Amniotic stem cell (primary cell): ENCODE measurements around the gene CCDC136.

Experiments
- DNase-seq: peaks from one replicate; lab custom pipeline; 2025; lab: John Stamatoyannopoulos, UW

Gene CCDC136

DNA sequence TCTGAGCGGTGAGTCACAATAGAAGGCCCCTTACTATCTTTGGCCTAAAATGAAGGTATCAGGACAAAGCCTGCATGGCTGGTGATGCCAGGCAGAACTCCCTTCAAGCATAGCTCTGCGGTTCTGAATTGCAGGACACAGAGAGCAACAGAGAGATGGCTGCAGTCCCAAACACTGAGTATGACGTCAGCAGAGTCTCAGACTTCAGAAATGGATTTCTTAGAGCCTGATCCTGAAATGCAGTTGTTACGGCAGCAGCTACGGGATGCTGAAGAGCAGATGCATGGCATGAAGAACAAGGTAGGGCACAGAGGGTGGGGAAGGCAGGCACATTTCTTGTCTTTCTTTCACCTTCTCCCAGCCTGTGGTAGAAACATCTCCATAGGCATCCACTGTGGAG lies 13.5 kb downstream of the CCDC136 start:
- DNase-seq, result no peak

DNA sequence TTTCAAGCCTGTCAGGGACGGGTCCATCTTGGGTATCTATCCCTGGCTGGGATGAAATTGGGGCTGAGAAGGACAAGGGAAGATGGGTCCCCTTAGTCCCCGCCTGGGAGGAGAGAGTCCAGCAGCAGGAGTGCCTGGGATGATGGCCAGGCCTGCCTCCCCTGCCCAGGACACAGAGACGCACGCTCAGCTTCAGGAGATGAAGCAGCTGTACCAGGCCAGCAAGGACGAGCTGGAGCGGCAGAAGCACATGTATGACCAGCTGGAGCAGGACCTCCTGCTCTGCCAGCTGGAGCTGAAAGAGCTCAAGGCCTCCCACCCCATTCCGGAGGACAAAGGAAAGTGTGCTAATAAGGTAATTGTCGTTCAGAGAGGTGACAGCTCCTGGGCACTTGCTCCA lies 15.4 kb downstream of the CCDC136 start:
- no peak for DNase-seq

DNA sequence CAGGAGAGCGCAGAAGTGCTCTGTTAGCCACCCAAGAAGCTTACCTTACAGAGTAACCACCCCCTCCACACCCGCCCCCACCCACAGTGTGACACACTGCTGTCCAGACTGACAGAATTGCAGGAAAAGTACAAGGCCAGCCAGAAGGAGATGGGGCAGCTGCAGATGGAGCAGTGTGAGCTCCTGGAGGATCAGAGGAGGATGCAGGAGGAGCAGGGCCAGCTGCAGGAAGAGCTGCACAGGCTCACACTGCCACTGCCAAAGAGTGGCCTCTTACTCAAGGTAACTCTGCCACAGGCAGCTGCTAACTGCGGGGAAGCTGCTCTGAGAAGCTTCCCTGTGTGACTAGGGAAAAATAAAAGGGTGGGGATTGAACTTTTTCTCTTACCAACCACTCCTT lies 17.6 kb downstream of the CCDC136 start:
- no peak for DNase-seq

DNA sequence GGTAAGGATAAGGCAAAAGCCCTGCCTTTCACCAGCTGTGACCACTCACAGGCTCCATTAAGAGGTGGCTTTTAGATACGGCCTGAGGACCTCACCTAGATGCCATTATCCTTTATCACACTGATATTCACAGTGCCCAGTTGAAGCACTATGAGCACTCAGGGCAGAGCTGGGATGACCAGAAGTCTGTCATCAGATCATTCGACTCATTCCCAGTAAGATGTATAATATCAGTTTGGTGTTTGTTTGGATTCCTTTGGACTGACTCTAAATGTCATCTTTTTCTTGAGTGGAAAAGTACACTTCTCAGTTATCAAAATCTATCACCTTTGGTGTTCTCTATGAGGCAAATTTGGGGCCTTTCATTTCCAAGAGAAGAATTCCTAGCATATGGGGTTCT lies 18.7 kb downstream of the CCDC136 start:
- no peak for DNase-seq

DNA sequence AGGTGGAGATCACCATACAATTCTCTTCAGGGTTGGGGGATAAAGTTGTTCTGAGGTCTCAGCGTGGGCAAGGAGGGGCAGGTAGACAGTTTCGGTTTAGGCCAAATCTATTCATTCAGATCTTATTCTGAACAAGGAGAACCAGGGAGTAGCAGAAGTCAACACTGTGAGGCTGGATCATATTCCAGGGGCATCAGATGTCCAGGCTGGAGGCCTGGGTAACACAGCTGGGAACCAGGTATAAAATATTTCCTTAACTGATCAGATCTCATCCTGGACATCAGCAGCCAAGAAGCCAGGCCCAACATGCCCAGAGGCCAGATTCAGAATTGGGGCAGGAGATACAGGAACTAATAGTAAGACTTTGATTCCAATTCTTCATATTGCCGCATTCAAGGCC lies 19.2 kb downstream of the CCDC136 start:
- DNase-seq, result no peak

DNA sequence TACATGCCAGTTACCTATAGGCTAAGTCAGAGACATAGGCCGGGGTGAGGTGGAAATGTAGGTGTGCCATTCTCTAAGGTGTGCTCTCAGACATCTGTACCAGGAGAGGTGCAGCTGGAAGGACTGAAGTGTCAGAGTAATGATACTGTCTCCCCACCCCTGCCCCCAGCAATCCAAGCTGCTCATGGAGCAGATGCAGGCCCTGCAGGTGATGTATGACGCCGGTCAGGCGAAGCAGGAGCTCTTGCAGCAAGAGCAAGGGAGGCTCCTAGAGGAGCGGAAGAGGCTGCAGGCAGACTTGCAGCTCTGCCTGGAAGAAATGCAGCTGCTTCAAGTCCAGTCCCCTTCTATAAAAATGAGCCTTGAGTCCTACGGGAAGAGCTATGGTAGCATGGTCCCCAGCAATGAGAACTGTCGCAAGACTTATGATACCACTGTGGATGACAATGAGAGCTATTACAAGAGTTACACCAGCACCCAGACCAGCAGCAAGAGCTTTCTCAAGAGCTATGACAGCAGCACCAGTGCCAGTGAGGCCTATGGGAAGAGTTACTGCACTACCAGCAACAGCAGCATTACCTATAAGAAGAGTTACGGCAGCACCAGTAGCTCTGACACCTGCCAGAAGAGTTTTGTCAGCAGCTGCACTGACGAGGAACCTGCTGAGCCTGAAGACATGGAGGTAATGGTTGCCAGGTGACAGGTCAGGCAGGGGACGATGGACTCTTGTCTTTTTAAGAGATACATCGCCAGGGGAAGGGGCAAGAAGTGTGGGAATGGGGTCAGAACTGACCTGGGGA lies 20.1 kb downstream of the CCDC136 start:
- DNase-seq, result no peak

DNA sequence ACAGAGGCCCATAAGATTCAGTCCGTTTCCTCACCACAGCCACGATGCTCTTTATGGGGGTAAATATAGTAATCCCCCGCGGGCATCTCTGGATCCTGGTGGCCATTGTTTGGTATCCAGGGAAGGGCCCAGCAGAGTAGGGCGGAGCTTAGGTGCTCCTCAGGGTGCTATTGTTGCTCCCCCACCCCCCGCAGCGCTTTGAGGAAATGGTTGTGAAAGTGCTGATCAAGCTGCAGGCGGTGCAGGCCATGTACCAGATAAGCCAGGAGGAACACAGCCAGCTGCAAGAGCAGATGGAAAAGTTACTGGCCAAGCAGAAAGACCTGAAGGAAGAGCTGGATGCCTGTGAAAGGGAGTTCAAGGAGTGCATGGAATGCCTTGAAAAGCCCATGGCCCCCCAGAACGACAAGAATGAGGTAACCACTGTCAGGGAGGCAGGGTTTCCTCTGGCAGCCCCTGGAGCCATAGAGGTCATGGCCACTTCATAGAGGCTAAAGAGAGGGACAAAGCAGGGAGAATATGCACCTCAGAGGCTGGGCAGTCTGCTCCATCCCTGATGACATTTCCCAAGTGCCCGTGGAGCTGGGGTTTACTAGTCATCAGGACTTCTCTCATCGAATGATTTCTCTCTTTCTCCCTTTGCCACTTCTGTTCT lies 20.9 kb downstream of the CCDC136 start:
- DNase-seq, result no peak

DNA sequence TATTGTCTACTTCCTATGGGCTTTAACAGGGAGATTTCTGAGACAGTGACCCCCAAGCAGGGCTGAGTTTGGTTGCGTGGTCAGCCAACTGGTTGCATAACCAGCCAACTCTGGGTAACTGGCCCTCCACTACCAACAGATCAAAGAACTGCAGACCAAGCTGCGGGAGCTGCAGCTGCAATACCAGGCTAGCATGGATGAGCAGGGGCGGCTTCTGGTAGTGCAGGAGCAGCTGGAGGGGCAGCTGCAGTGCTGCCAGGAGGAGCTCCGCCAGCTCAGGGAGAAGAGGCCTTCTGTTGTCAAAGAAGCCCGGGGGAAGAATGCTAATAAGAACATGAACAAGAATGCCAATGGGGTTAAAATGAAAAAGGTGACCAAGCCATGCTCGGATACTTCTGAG lies 22.7 kb downstream of the CCDC136 start:
- no peak for DNase-seq

DNA sequence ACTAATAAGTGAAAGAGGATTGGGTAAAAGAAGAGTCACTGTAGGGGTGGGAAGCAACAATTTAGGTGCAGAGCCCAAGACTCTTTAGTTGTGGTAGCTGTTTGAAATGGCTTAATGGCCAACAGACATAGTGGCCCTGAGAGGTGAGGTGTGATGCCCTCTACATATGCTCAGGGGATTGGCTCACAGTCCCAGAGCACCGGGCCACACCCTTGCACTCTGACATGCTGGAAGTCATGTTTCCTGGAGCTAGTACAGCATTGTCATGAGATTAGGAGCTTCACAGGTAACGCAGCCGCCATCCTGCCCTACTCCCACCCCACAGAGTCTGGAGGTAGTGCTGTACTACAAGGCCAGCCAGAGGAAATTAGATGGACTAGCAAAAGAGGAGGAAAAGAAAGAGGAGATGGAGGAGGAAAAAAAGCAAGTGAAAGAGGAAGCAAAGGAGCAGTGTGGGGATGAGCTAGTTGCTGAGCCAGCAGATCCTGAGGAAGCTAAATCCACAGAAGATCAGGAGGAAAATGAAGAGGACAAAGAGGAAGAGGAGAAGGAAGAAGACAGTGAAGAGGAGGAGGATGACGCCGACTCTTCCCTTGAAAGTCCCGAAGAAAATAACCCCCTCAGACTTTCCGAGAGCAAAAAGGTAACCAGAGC lies 23.6 kb downstream of the CCDC136 start:
- DNase-seq, result no peak

DNA sequence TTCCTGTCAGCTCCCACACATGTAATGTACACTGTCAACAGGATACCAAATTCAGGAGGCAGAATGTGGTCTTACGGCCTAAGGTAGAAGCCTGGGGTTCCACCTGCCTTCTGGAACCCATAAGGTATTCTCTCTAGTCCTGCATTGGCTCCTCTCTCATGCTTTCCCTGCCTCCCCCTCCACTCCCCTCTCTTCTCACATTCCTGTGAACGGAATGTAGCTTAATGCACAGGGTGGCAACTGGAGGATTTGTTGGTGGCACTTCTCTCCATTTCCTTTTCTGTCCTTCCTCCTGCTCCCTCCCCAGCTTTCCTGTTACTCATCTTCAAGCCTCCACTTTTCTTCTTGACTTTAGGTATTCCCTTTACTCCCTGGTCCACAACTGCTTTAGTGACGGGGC lies 26.9 kb downstream of the CCDC136 start:
- no peak for DNase-seq

DNA sequence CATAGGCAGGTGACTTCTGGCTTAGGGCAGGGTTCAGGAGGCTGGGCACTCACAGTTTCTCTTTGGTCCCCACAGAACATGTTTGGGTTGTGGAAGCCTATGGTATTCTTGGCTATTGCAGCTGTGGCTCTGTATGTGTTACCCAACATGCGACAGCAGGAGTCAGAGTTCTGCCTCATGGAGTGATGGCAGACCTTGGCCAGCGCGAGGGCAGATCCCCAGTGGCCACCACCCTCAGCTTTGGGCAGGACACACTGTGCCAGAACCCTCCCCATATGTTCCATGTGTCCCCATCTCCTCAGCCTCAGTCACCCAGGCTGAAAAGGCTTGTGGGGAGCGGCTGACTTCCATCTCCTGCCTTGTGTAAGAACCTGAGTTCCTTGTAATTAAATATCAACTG lies 30.0 kb downstream of the CCDC136 start:
- DNase-seq, result no peak

DNA sequence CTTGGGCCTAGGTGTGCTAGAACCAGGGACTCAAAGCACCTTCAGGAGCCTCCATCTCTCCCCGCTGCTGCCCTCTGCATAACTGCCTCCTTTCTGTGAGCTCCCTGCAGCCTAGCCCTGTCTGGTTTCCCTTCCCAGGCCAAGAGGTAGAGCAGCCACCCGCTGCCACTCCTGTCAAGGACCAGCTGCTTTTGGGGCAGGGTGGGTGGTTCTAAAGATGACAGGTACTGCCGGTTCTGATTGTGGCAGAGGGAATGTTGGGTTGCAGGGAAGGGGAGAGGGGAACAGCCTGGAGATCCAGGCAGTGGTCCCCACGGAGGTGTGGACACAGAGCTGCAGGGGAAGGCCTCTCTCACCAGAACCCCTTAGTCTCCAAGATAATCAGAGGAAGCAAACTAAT lies 34.7 kb downstream of the CCDC136 start:
- no peak for DNase-seq

DNA sequence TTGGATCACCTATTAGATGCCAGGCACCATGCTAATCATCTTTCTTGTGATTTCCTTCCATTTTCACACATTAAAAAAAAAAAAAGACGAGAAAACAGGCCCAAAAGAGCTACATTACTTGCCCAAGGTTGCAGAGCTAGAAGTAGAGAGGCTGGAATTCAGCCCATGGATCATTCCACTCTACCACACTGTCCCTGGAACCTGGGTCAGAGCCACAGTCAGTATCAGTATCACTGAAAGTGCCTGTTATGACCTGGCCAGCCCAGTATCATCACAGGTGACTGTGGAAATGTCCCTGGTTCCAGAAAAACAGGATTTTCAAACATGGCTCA lies 35.1 kb downstream of the CCDC136 start:
- no peak for DNase-seq

DNA sequence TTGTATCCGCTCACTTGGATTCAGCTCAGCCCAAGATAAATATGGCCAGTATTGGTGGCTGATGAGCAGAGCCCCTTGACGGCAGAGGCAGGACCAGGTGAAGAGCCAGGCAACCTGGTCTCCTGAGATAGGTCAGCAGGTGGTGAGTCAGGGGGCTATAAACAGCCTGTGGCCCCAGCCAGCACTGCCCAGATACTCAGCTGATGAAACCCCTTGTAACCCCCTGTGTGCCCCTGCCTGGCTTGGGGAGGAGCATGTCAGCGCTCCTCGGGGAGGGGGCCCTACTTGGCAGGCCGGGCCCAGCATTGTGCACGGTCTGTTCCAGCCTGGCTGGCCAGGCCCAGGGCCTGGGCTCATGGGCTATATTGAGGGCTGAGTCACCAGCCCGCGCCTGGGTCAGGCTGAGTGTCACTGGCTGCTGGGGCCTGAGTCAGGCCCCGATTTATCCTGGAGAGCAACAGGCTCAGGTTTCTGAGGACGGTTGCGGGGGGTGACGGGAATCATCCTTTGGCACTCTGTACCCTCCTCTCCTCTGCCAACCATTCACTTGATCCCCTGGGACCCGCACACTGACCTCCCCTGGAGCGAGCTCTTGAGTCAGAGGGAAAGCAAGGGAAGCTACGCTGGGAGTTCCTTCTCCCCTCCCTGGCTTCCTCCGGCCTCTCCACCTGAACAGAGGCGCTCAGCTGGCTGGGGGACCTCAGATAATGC lies 35.6 kb downstream of the CCDC136 start:
- DNase-seq, result peak; percentile 54

DNA sequence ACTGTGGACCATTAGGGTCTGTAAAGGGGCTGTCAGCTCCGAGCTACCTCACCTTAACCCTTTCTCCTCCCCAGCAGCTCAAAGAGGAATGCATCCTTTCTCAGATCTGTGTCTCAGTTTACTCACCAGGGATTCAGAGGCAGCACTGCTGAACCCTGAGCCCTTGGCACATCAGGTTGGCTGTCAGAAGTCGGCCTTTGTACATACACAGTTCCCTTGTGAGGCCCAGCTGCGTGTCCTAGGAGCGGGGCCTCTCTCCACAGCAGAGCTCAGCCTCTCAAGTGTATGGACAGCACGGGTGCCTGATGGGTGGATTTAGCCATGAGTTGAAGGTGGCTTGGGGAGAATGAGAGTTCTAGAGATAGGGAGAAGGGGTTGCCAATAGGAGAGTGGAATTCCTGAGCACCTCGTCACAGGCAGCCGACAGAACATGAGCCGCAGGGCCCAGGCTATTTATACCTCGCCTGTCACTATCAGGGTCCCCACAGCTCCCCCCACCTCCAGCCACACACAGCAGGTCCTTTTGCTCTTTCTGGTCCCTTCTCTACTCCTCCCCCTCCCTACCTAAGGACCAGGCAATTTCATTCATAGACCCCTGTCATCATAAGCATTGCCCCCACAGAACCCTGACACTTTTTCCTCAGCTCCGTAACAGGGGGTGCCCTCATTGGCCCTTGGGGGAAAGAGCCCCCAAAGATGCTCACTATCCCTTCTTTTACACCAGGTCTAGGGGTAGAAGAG lies 36.4 kb downstream of the CCDC136 start:
- DNase-seq, result peak; percentile 74

DNA sequence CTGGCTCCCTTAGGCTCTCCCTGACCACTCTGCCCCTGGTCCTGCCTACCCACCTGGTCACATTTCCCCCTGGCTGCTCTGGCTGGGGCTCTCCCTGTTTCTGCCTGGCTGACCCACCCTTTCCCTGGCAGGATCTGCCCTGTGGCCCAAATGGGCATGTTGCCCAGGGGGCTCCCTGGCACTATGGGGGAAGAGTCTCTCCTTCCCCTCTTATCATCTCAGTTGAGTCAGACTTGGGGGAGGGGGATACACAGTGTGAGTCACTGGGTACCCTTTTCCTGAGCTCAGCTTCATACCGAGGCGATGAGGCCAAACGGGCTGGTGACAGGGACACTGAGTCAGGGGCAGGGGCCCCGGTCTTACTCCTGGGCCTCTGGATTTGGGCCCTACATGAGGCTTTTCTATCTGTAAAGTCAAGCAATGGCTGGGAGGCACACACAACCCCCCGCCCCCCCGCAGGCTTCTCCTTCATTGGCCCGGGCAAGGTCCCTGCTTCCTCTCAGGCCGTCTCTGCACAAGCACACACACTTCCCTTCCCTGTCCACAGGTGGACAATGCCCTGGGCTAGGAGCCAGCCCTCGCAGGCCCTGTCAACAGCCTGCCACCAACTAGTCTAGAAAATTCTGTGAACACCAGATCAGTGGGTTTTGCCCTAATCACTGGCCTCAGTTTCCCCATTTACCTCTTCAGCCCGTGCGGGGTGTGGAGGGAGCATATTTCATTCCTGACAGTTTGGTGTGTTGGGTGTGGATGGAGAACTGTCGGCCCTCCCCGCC lies 37.8 kb downstream of the CCDC136 start:
- peak; percentile 50 for DNase-seq

DNA sequence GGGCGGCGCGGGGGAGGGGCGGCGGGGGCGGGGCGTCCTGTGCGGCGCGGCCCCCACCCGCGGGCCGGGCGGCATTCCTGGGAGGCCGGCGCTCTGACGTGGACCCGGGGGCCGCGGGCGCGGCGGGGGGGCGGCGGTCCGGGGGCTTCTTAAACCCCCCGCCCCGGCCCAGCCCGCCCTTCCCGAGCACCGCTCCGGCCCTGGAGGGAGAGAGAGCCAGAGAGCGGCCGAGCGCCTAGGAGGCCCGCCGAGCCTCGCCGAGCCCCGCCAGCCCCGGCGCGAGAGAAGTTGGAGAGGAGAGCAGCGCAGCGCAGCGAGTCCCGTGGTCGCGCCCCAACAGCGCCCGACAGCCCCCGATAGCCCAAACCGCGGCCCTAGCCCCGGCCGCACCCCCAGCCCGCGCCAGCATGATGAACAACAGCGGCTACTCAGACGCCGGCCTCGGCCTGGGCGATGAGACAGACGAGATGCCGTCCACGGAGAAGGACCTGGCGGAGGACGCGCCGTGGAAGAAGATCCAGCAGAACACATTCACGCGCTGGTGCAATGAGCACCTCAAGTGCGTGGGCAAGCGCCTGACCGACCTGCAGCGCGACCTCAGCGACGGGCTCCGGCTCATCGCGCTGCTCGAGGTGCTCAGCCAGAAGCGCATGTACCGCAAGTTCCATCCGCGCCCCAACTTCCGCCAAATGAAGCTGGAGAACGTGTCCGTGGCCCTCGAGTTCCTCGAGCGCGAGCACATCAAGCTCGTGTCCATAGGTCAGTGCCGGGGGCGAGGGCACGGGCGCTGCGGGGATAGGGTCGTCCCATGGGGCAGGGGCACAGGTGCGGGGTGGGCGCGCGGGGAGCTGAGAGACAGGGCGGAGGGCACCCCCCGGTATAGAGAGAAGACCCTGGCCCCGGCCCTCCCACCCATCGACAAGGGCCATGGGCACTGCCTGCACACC lies 38.7 kb downstream of the CCDC136 start, which contains the start of gene FLNC:
Gene FLNC, plus strand, starts transcription at position 176 of the 947 bp plus-strand sequence. Its CDS starts 232 bp downstream, at position 408.
- DNase-seq, result peak; percentile 66

DNA sequence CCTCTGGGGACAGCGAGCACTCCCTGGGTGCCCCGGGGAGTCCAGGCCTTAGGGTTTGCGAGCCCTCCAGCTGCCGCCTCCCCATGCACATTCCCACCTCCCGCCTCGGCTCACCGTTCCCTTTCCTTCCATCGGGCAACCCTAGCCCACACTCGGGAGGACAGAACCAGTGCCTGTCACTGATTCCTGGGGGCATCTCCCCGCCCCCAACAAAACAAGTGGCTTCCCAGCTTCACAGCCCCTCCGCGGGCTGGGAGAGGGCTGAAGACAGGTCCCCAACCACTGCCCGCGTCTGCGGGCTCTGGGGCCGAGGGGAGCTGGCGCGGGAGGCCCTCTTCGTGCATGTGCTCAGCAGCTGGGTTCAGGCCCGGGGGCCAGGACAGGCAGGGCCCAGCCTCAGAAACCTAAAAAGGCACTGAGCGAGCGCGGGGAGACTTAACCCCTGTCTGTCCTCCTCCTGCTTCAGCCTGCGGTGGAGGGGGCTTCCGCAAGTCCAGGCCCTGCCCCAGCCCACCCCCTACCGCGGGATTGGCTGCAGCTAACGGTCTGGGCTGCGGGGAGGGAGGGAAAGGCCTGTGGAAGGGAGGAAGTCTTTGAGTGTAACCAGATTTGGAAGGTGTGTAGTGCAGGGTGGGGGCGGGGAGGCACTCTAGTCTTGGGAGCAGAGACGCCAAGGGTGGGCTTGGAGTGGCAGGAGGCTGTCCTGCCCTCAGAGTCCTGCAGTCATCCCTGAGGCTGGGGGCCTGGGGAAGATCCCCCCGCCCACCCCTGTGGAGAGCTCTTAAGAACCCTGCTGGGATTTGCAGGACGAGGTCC lies 39.6 kb downstream of the CCDC136 start:
- DNase-seq, result no peak
